Measurements from ENCODE around the gene NAA20.

NAA20 gene

DNA sequence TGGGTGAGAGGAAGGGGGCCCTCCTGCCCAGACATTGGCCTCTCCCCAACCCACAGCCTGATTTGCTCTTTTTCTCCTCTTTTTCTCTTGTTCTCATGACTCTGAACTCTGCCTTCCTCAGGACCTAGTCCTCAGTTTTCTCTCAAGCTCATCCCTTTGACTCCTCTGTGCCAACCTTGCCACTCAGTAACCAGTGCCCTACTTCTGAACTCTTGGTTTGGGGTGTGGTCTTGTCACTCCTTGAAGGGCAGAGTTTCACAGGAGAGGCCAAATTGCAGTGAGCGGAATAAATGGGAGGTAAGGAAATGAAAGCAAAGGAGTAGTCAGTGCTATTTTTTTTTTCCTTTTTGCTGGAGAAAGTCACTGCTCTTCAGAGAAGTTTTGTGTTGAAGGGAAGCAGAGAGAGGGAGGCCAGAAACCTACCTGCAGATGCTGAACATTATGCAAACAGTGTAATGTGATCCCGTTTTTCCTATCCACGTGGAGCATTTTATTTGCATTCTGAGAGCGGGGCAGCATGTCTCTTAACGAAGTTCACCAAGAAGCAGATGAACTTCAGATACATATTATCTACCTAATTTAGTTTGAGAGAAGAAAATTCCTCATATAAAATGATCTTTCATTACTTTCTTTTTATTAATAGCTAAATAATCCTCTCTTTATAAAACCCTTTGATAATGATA, 62.1 kb downstream of the NAA20 start:
- DNase-seq = no peak
